H9 (cell line): ENCODE measurements around the gene ZNF70. TPM values are rescaled to one million over a fixed set of nuclear protein-coding genes. Genes with fewer than 3 reads are reported as not detected.

Source experiments
- DNase-seq: peaks from one replicate; pipeline ENCODE4 v3.0.0-alpha.2; 2017
- H2AFZ ChIP-seq: one replicate; pipeline ENCODE4 v1.6.1; 2013; ENCODE audit warnings: mild to moderate bottlenecking, low read length, control low read depth, moderate library complexity
- H2AK5ac ChIP-seq: 2 replicates; pipeline ENCODE4 v1.6.1; 2013; ENCODE audit warnings: low read length, control low read depth, mixed read lengths; ENCODE audit not compliant: insufficient read length
- H2BK120ac ChIP-seq: one replicate; pipeline ENCODE4 v1.6.1; 2013; ENCODE audit warnings: low read depth, mild to moderate bottlenecking, low read length, control low read depth, inconsistent platforms; ENCODE audit not compliant: poor library complexity, severe bottlenecking
- H2BK12ac ChIP-seq: 2 replicates; pipeline ENCODE4 v1.6.1; 2013; ENCODE audit warnings: low read length, control low read depth, mixed read lengths, low read depth; ENCODE audit not compliant: insufficient read length
- H2BK15ac ChIP-seq: 2 replicates; pipeline ENCODE4 v1.6.1; 2013; ENCODE audit warnings: low read depth, low read length, control low read depth
- H2BK20ac ChIP-seq: one replicate; pipeline ENCODE4 v1.6.1; 2013; ENCODE audit warnings: low read depth, mild to moderate bottlenecking, low read length, control low read depth, inconsistent platforms; ENCODE audit not compliant: poor library complexity, severe bottlenecking
- H2BK5ac ChIP-seq: 2 replicates; pipeline ENCODE4 v1.6.1; 2013; ENCODE audit warnings: low read length, control low read depth, mixed read lengths; ENCODE audit not compliant: insufficient read length
- H3K14ac ChIP-seq: 2 replicates; pipeline ENCODE4 v1.6.1; 2013; ENCODE audit warnings: low read length, control low read depth; ENCODE audit not compliant: insufficient read depth
- H3K18ac ChIP-seq: 2 replicates; pipeline ENCODE4 v1.6.1; 2013; ENCODE audit warnings: low read depth, mild to moderate bottlenecking, mixed read lengths, low read length, control low read depth; ENCODE audit not compliant: insufficient read length
- H3K23ac ChIP-seq: 2 replicates; pipeline ENCODE4 v1.6.1; 2013; ENCODE audit warnings: low read length, control low read depth, mixed read lengths, low read depth; ENCODE audit not compliant: insufficient read length
- H3K23me2 ChIP-seq: 2 replicates; pipeline ENCODE4 v1.6.1; 2013; ENCODE audit warnings: low read depth, mild to moderate bottlenecking, mixed read lengths, low read length, control low read depth; ENCODE audit not compliant: insufficient read length, poor library complexity, severe bottlenecking
- H3K27ac ChIP-seq: 2 replicates; pipeline ENCODE4 v1.5.1; 2013; ENCODE audit warnings: low read length, control low read depth, mixed read lengths, low read depth; ENCODE audit not compliant: insufficient read length
- H3K27me3 ChIP-seq: 2 replicates; pipeline ENCODE4 v1.6.1; 2013; ENCODE audit warnings: low read length, control low read depth, inconsistent platforms; ENCODE audit not compliant: insufficient read depth
- H3K4ac ChIP-seq: 2 replicates; pipeline ENCODE4 v1.6.1; 2013; ENCODE audit warnings: low read depth, mild to moderate bottlenecking, control low read depth, inconsistent platforms, low read length, moderate library complexity
- H3K4me1 ChIP-seq: 2 replicates; pipeline ENCODE4 v1.6.1; 2013; ENCODE audit warnings: low read length, control low read depth, inconsistent platforms; ENCODE audit not compliant: insufficient read depth
- H3K4me2 ChIP-seq: 2 replicates; pipeline ENCODE4 v1.6.1; 2013; ENCODE audit warnings: low read length, control low read depth, mixed read lengths; ENCODE audit not compliant: insufficient read length, insufficient read depth
- H3K56ac ChIP-seq: 2 replicates; pipeline ENCODE4 v1.6.1; 2013; ENCODE audit warnings: low read depth, mild to moderate bottlenecking, mixed read lengths, low read length, control low read depth; ENCODE audit not compliant: insufficient read length
- H3K79me1 ChIP-seq: 2 replicates; pipeline ENCODE4 v1.6.1; 2013; ENCODE audit warnings: low read depth, mild to moderate bottlenecking, moderate library complexity, low read length, control low read depth, inconsistent platforms; ENCODE audit not compliant: insufficient read depth, poor library complexity, severe bottlenecking
- H3K79me2 ChIP-seq: 2 replicates; pipeline ENCODE4 v1.6.1; 2013; ENCODE audit warnings: low read length, control low read depth, inconsistent platforms; ENCODE audit not compliant: insufficient read depth
- H3K9ac ChIP-seq: 2 replicates; pipeline ENCODE4 v1.6.1; 2013; ENCODE audit warnings: low read length, control low read depth, mixed read lengths; ENCODE audit not compliant: insufficient read length; ENCODE audit errors: extremely low read depth
- H3K9me3 ChIP-seq: one replicate; pipeline ENCODE4 v1.6.1; 2013; ENCODE audit warnings: low read depth, low read length, inconsistent platforms; ENCODE audit not compliant: control insufficient read depth
- H3T11ph ChIP-seq: one replicate; pipeline ENCODE4 v1.6.1; 2013; ENCODE audit warnings: mild to moderate bottlenecking, low read length, control low read depth, inconsistent platforms
- H4K20me1 ChIP-seq: one replicate; pipeline ENCODE4 v1.6.1; 2013; ENCODE audit not compliant: control insufficient read depth, insufficient read length, insufficient read depth
- H4K5ac ChIP-seq: 2 replicates; pipeline ENCODE4 v1.6.1; 2013; ENCODE audit warnings: low read depth, mild to moderate bottlenecking, mixed read lengths, low read length, control low read depth; ENCODE audit not compliant: insufficient read length
- H4K8ac ChIP-seq: replicated peaks from 2 replicates; pipeline ENCODE4 v1.6.1; 2013; ENCODE audit warnings: low read length, control low read depth, mixed read lengths, low read depth; ENCODE audit not compliant: insufficient read length
- H4K91ac ChIP-seq: 2 replicates; pipeline ENCODE4 v1.6.1; 2013; ENCODE audit warnings: low read depth, mild to moderate bottlenecking, moderate library complexity, mixed read lengths, low read length, control low read depth; ENCODE audit not compliant: insufficient read length
- H3K27ac Mint-ChIP-seq, 3 experiments: 2 replicates in 2 of 3; 3 replicates in 1 of 3; pipeline ENCODE4 v1.8.0; 2020 to 2021; ENCODE audit warnings: mixed read lengths in 3 of 3, mild to moderate bottlenecking in 1 of 3, moderate library complexity in 1 of 3
- H3K27me3 Mint-ChIP-seq: 2 replicates; pipeline ENCODE4 v1.8.0; 2021; ENCODE audit warnings: low read depth, mild to moderate bottlenecking, moderate library complexity, mixed read lengths
- H3K36me3 Mint-ChIP-seq, 3 experiments: 2 replicates in 2 of 3; 3 replicates in 1 of 3; pipeline ENCODE4 v1.8.0; 2020 to 2021; ENCODE audit warnings: low read depth in 3 of 3, mixed read lengths in 3 of 3; ENCODE audit not compliant: insufficient read depth in 1 of 3
- H3K4me1 Mint-ChIP-seq, 2 experiments: 2 replicates each; pipeline ENCODE4 v1.8.0; 2020; ENCODE audit warnings: mixed read lengths in 2 of 2
- H3K4me3 Mint-ChIP-seq, 2 experiments: 2 replicates in 1 of 2; 3 replicates in 1 of 2; pipeline ENCODE4 v1.8.0; 2020 to 2021; ENCODE audit warnings: mild to moderate bottlenecking in 2 of 2, mixed read lengths in 2 of 2, moderate library complexity in 1 of 2
- H3K9me3 Mint-ChIP-seq, 2 experiments: 2 replicates in 1 of 2; 3 replicates in 1 of 2; pipeline ENCODE4 v1.8.0; 2020; ENCODE audit warnings: mild to moderate bottlenecking in 2 of 2, mixed read lengths in 2 of 2, moderate library complexity in 1 of 2
- CTCF ChIP-seq: fragments of 200-600 bp; sonication (generic); conservative IDR thresholded peaks from 3 replicates; pipeline ENCODE4 v1.8.0; 2021; ENCODE audit warnings: antibody characterized with exemption, mild to moderate bottlenecking
- WGBS: extraction: QIAGEN DNeasy Blood & Tissue Kit; methylation state at CpG from one replicate; pipeline ENCODE4 v1.1.7; 2013; ENCODE audit warnings: missing lambda C conversion rate, low lambda C conversion rate, mixed read lengths; ENCODE audit not compliant: insufficient read length; ENCODE audit errors: extremely low coverage; 5-methylcytosine and 5-hydroxymethylcytosine counted together
- total RNA-seq: library from RNA; stranded (reverse); gene quantifications from 2 replicates; pipeline ENCODE4 v1.2.1, GENCODE V29; 2021

Gene ZNF70
- total RNA-seq, 1 experiment from 2014 or later, result 3.5 TPM

- H3K79me1 ChIP-seq, result no peaks in the 10 kb centered on the region
- H4K91ac ChIP-seq, result no peak overlapping the region
- no peak overlapping the region for H3K27ac Mint-ChIP-seq
- no peak for DNase-seq
- H3K27me3 ChIP-seq, result no peaks in the 10 kb centered on the region
- H3K56ac ChIP-seq, result no peak overlapping the region
- no peaks in the 10 kb centered on the region for H3K79me2 ChIP-seq
- H3T11ph ChIP-seq, result no peak overlapping the region
- H2BK5ac ChIP-seq, result no peak overlapping the region
- no peaks in the 10 kb centered on the region for H3K9me3 ChIP-seq
- no peaks in the 10 kb centered on the region for H3K4me1 ChIP-seq
- H3K9me3 Mint-ChIP-seq, result no peaks in the 10 kb centered on the region; a peak in 1 of 5 replicates
- no peak overlapping the region for H3K4me3 Mint-ChIP-seq
- no peak overlapping the region for H2BK15ac ChIP-seq
- H2BK20ac ChIP-seq, result no peak overlapping the region
- no peak overlapping the region for H3K9ac ChIP-seq
- no peak overlapping the region for H4K5ac ChIP-seq
- no peaks in the 10 kb centered on the region for H4K20me1 ChIP-seq
- no peak overlapping the region for H2AFZ ChIP-seq
- WGBS, result no CpG with 5 or more reads among the region's 12 CpGs
- no peaks in the 10 kb centered on the region for H3K27me3 Mint-ChIP-seq
- H3K4me2 ChIP-seq, result no peak overlapping the region
- peaks cover 3% of the 10 kb centered on the region for H3K23me2 ChIP-seq
- no peak overlapping the region for H2BK12ac ChIP-seq
- no peak overlapping the region for H3K14ac ChIP-seq
- no peak overlapping the region for H4K8ac ChIP-seq
- peaks cover 36 to 62% (median 60%) of the 10 kb centered on the region in 3 experiments for H3K36me3 Mint-ChIP-seq
- peaks cover 0 to 2% of the 10 kb centered on the region in 2 experiments; a peak in 1 of 4 replicates for H3K4me1 Mint-ChIP-seq
- no peak overlapping the region for H2BK120ac ChIP-seq
- H2AK5ac ChIP-seq, result no peak overlapping the region
- H3K23ac ChIP-seq, result no peak overlapping the region
- no peak overlapping the region for H3K27ac ChIP-seq
- H3K4ac ChIP-seq, result no peak overlapping the region
- H3K18ac ChIP-seq, result no peak overlapping the region
- TF ChIP-seq CTCF, result no peak
Measured at GRCh38 chr22:23712256-23712655, 38.7 kb downstream of the ZNF70 start.
